A673 (cell line): ENCODE data around the gene UBE3C.

Source experiments
- CTCF ChIP-seq: fragments of 300-800, 200-600 bp; sonication (generic); conservative IDR thresholded peaks from 2 replicates; pipeline ENCODE4 v1.5.1; 2017; ENCODE audit warnings: low read depth, mild to moderate bottlenecking, antibody characterized with exemption, low read length, moderate library complexity, mixed read lengths
- EZH2 ChIP-seq: fragments of 200-600 bp; sonication (generic); IDR thresholded peaks from 2 replicates; pipeline ENCODE4 v1.6.1; 2017; ENCODE audit warnings: borderline replicate concordance, low read depth, mild to moderate bottlenecking, mixed read lengths, antibody characterized with exemption, low read length; ENCODE audit not compliant: poor library complexity, severe bottlenecking

GRCh38 chr7:157129200-157129599 lies 9.5 kb upstream of the UBE3C start:
- TF ChIP-seq CTCF (no peak), EZH2 (no peak)
